Measurements from ENCODE around the gene TRAPPC8.

Gene TRAPPC8

GRCh38 chr18:31791817-31792579 is 150.9 kb downstream of the TRAPPC8 start:
- TF ChIP-seq SIN3A (IDR thresholded peaks at IDR 0.05; ENCODE audit: borderline replicate concordance, insufficient read depth, low read length) (no peak), TAF1 (IDR thresholded peaks at IDR 0.05; ENCODE audit: borderline replicate concordance, insufficient read depth, low read length) (no peak), REST (IDR thresholded peaks at IDR 0.05; ENCODE audit: insufficient read depth in 1 of 2, low read depth in 2 of 2, low read length in 2 of 2) (no peak), FOXP2 (optimal IDR thresholded peaks at IDR 0.05; ENCODE audit: borderline replicate concordance, extremely low read depth, extremely low read length, insufficient read depth) (no peak), POLR2AphosphoS5 (IDR thresholded peaks at IDR 0.05; ENCODE audit: low read depth, low read length) (no peak)

- no peak for TF ChIP-seq SIN3A (IDR thresholded peaks at IDR 0.05; ENCODE audit: borderline replicate concordance, insufficient read depth, low read length)
- TF ChIP-seq POLR2AphosphoS5 (IDR thresholded peaks at IDR 0.05; ENCODE audit: low read depth, low read length), result no peak
- TF ChIP-seq REST (IDR thresholded peaks at IDR 0.05; ENCODE audit: insufficient read depth in 1 of 2, low read depth in 2 of 2, low read length in 2 of 2), result no peak
- TF ChIP-seq FOXP2 (optimal IDR thresholded peaks at IDR 0.05; ENCODE audit: borderline replicate concordance, extremely low read depth, extremely low read length, insufficient read depth), result no peak
- no peak for TF ChIP-seq TAF1 (IDR thresholded peaks at IDR 0.05; ENCODE audit: borderline replicate concordance, insufficient read depth, low read length)
Observed at GRCh38 chr18:31789409-31789808, 153.5 kb downstream of the TRAPPC8 start.

GRCh38 chr18:31783059-31783458 is 159.9 kb downstream of the TRAPPC8 start:
- TF ChIP-seq REST (IDR thresholded peaks at IDR 0.05; ENCODE audit: insufficient read depth in 1 of 2, low read depth in 2 of 2, low read length in 2 of 2) (no peak), FOXP2 (optimal IDR thresholded peaks at IDR 0.05; ENCODE audit: borderline replicate concordance, extremely low read depth, extremely low read length, insufficient read depth) (no peak), POLR2AphosphoS5 (IDR thresholded peaks at IDR 0.05; ENCODE audit: low read depth, low read length) (no peak), SIN3A (IDR thresholded peaks at IDR 0.05; ENCODE audit: borderline replicate concordance, insufficient read depth, low read length) (no peak)
